Measurements from ENCODE around the gene GATA1.

- TF ChIP-seq CTCF (IDR thresholded peaks at IDR 0.05) = no peak
- no peak for TF ChIP-seq POLR2A (IDR thresholded peaks at IDR 0.05)
Measured at GRCh38 chrX:48786825-48787504, 575 bp downstream of the GATA1 start.

Data from esophagus squamous epithelium (tissue), 4 donors.